Liver (tissue), 9 donors: ENCODE data around the gene BRD1. TPM values are rescaled to one million over a fixed set of nuclear protein-coding genes. Genes with fewer than 3 reads are reported as not detected.

ENCODE experiments used
- DNase-seq: peaks from one replicate; pipeline ENCODE4 v3.0.0-alpha.2; 2017; ENCODE audit warnings: low spot score
- H3K27ac ChIP-seq, 2 donors: one replicate each; pipeline ENCODE4 v1.7.0; 2013; ENCODE audit warnings: inconsistent platforms in 2 of 2, low read length in 2 of 2, control low read depth in 1 of 2, low read depth in 1 of 2, mild to moderate bottlenecking in 1 of 2
- H3K27me3 ChIP-seq, 4 donors: one replicate each; pipeline versions ENCODE4 v1.6.1 to v1.7.0; 2013; ENCODE audit warnings: low read length in 3 of 4, inconsistent platforms in 1 of 4, mild to moderate bottlenecking in 1 of 4, moderate library complexity in 1 of 4; ENCODE audit not compliant: control insufficient read depth in 4 of 4, insufficient read depth in 4 of 4
- H3K36me3 ChIP-seq, 4 donors: one replicate each; pipeline versions ENCODE4 v1.6.1 to v1.7.0; 2013; ENCODE audit warnings: low read length in 3 of 4, mild to moderate bottlenecking in 3 of 4, low read depth in 1 of 4, moderate library complexity in 1 of 4; ENCODE audit not compliant: control insufficient read depth in 4 of 4, insufficient read depth in 3 of 4
- H3K4me1 ChIP-seq, 4 donors: one replicate each; pipeline versions ENCODE4 v1.6.1 to v1.7.0; 2013; ENCODE audit warnings: low read length in 3 of 4, mild to moderate bottlenecking in 3 of 4, moderate library complexity in 1 of 4; ENCODE audit not compliant: control insufficient read depth in 4 of 4, insufficient read depth in 4 of 4
- H3K4me3 ChIP-seq, 3 donors: one replicate each; pipeline versions ENCODE4 v1.6.1 to v1.7.0; 2013; ENCODE audit warnings: low read length in 3 of 3, control low read depth in 1 of 3, low read depth in 1 of 3, mild to moderate bottlenecking in 1 of 3
- H3K9ac ChIP-seq, 2 donors: one replicate each; pipeline ENCODE4 v1.7.0; 2013; ENCODE audit warnings: low read length in 2 of 2, mild to moderate bottlenecking in 2 of 2, moderate library complexity in 2 of 2, control low read depth in 1 of 2, low read depth in 1 of 2
- H3K9me3 ChIP-seq, 4 donors: one replicate each; pipeline versions ENCODE4 v1.6.1 to v1.7.0; 2013; ENCODE audit warnings: low read length in 3 of 4; ENCODE audit not compliant: control insufficient read depth in 4 of 4
- ATF3 ChIP-seq: IDR thresholded peaks from 2 replicates; pipeline ENCODE4 v1.6.1; 2016; ENCODE audit warnings: antibody characterized with exemption
- CTCF ChIP-seq: fragments of 150-350 bp; IDR thresholded peaks from 2 replicates; pipeline ENCODE4 v1.5.1; 2017; ENCODE audit warnings: improper control_type of control experiment, low read depth, low read length; ENCODE audit not compliant: missing input control
- EGR1 ChIP-seq, 2 donors: IDR thresholded peaks; 2 replicates each; pipeline ENCODE4 v1.6.1; 2016 to 2018; ENCODE audit warnings: antibody characterized with exemption in 2 of 2, low read depth in 2 of 2
- FOXA1 ChIP-seq: IDR thresholded peaks from 2 replicates; pipeline ENCODE4 v1.6.1; 2016; ENCODE audit warnings: antibody characterized with exemption
- FOXA2 ChIP-seq: IDR thresholded peaks from 2 replicates; pipeline ENCODE4 v1.6.1; 2016; ENCODE audit warnings: antibody characterized with exemption
- GABPA ChIP-seq, 2 donors: IDR thresholded peaks in 1 of 2; conservative IDR thresholded peaks in 1 of 2; 2 replicates each; pipeline ENCODE4 v1.6.1; 2016; ENCODE audit warnings: antibody characterized with exemption in 2 of 2, mild to moderate bottlenecking in 1 of 2, moderate library complexity in 1 of 2
- HNF4A ChIP-seq, 2 donors: conservative IDR thresholded peaks; 2 replicates each; pipeline ENCODE4 v1.6.1; 2016; ENCODE audit warnings: antibody characterized with exemption in 2 of 2, mild to moderate bottlenecking in 2 of 2
- JUND ChIP-seq, 2 donors: IDR thresholded peaks; 2 replicates each; pipeline ENCODE4 v1.6.1; 2016; ENCODE audit warnings: antibody characterized with exemption in 2 of 2
- NR2F2 ChIP-seq: IDR thresholded peaks from 2 replicates; pipeline ENCODE4 v1.6.1; 2016; ENCODE audit warnings: antibody characterized with exemption
- RAD21 ChIP-seq, 2 donors: IDR thresholded peaks; 2 replicates each; pipeline ENCODE4 v1.6.1; 2016; ENCODE audit warnings: antibody characterized with exemption in 2 of 2, mild to moderate bottlenecking in 2 of 2
- REST ChIP-seq: IDR thresholded peaks from 2 replicates; pipeline ENCODE4 v1.6.1; 2016; ENCODE audit warnings: antibody characterized with exemption, mild to moderate bottlenecking
- RXRA ChIP-seq, 2 donors: IDR thresholded peaks; 2 replicates each; pipeline ENCODE4 v1.6.1; 2017 to 2018; ENCODE audit warnings: antibody characterized with exemption in 2 of 2, mild to moderate bottlenecking in 1 of 2
- SP1 ChIP-seq: IDR thresholded peaks from 2 replicates; pipeline ENCODE4 v1.6.1; 2018; ENCODE audit warnings: antibody characterized with exemption, mild to moderate bottlenecking
- TAF1 ChIP-seq: conservative IDR thresholded peaks from 2 replicates; pipeline ENCODE4 v1.6.1; 2016; ENCODE audit warnings: antibody characterized with exemption, mild to moderate bottlenecking
- YY1 ChIP-seq: IDR thresholded peaks from 2 replicates; pipeline ENCODE4 v1.6.1; 2016; ENCODE audit warnings: antibody characterized with exemption, mild to moderate bottlenecking
- ZBTB33 ChIP-seq: IDR thresholded peaks from 2 replicates; pipeline ENCODE4 v1.6.1; 2016; ENCODE audit warnings: antibody characterized with exemption
- WGBS: extraction: QIAGEN DNeasy Blood & Tissue Kit; methylation state at CpG from one replicate; pipeline ENCODE4 v1.1.7; 2013; 5-methylcytosine and 5-hydroxymethylcytosine counted together
- polyA plus RNA-seq, 2 donors: library from polyadenylated mRNA; stranded (reverse) in 1 of 2; unstranded in 1 of 2; fragments of 200-250 nt in 1 of 2; fragments of >200 nt in 1 of 2; fragmentation: Nextera tagmentation in 1 of 2; extraction: Ambion mirVana in 1 of 2; gene quantifications; one replicate each; pipeline versions ENCODE4 v1.2.1 to v1.2.3, GENCODE V29; 2013 to 2015
- total RNA-seq, 2 donors: library from RNA; depleted of rRNA; stranded (reverse); fragments of >200 nt; gene quantifications; one replicate each; pipeline ENCODE4 v1.2.3, GENCODE V29; 2014
- TF ChIP-seq, protein P1 (sequence below): IDR thresholded peaks from 2 replicates; pipeline ENCODE4 v1.6.1; 2016; ENCODE audit warnings: antibody characterized with exemption
- donor health status: healthy.
- donor health status: healthy.
- donor health status: healthy.
- donor health status: healthy.
- donor health status: healthy.

BRD1 gene
- total and polyA plus RNA-seq, 4 donors, result 3.3 to 20.7 (median 11.6) TPM

DNA sequence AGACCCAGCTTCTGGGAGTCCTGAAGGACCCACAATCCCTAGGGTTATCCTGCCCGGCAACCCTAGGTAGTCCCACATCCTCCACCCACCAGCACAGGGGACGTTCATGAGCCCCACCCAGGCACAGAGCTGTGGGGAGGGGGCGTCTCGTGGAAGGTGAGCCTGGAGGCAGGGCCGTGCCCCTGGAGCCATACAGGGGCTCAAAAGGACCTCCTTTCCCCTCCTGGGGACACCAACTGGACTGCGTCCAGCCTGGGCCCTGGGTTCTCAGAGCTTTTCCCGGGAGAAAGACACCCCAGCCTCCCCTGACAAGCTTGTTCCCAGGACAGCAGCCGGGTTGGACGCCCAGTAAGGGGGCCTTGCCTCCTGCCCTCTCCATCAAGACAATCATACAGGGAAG is 78.4 kb downstream of the BRD1 start:
- no peak for DNase-seq
- Histone ChIP-seq H3K9ac (no peak overlapping the region), H3K4me1 (no peaks in the 10 kb centered on the region), H3K9me3 (peaks cover 5 to 19% (median 5%) of the 10 kb centered on the region in 4 donors), H3K36me3 (no peaks in the 10 kb centered on the region), H3K27me3 (no peaks in the 10 kb centered on the region), H3K27ac (no peak overlapping the region), H3K4me3 (no peak overlapping the region)
- 80% methylated on average over 9 of the region's 9 CpGs for WGBS
- TF ChIP-seq REST (no peak), FOXA2 (no peak), ATF3 (no peak), JUND (IDR thresholded peaks at IDR 0.05) (no peak), TAF1 (no peak)

DNA sequence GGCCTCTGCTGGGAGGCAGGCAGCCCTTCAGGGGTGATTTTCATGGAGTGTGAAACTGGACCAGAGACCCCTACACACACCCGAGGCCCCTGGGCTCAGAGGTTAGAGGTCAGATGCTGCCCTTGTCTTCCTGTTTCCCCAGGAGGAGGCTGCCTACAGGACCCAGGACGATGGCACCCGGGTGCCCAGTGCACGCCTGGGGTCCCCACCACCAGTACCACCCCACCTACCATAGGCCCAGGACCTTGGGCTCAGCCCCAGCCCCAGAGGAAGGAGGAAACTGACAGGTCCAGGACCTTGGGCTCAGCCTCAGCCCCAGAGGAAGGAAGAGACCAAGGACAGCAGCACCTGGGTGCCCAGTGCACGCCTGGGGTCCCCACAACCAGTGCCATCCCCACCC is 79.2 kb downstream of the BRD1 start:
- TF ChIP-seq, protein P1, sequence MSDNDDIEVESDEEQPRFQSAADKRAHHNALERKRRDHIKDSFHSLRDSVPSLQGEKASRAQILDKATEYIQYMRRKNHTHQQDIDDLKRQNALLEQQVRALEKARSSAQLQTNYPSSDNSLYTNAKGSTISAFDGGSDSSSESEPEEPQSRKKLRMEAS, result no peak
- TF ChIP-seq CTCF, result no peak
- no peak for TF ChIP-seq REST
- no peak for TF ChIP-seq RXRA (IDR thresholded peaks at IDR 0.05)
- no peak for TF ChIP-seq HNF4A (conservative IDR thresholded peaks at IDR 0.05)
- no peak for TF ChIP-seq JUND (IDR thresholded peaks at IDR 0.05)
- no peak for TF ChIP-seq EGR1 (IDR thresholded peaks at IDR 0.05; ENCODE audit: low read depth in 2 of 2)
- TF ChIP-seq YY1, result no peak
- no peak for TF ChIP-seq GABPA (IDR thresholded peaks at IDR 0.05 in 1 of 2, conservative IDR thresholded peaks at IDR 0.05 in 1 of 2)
- no peak for TF ChIP-seq FOXA1
- no peak for TF ChIP-seq NR2F2
- no peak for TF ChIP-seq ZBTB33
- no peak for TF ChIP-seq ATF3
- TF ChIP-seq RAD21 (IDR thresholded peaks at IDR 0.05), result no peak
- no peak for TF ChIP-seq SP1
- TF ChIP-seq FOXA2, result no peak
- TF ChIP-seq TAF1, result no peak
- Histone ChIP-seq H3K9ac (no peak overlapping the region), H3K4me1 (no peaks in the 10 kb centered on the region), H3K9me3 (peaks cover 5 to 19% (median 5%) of the 10 kb centered on the region in 4 donors), H3K36me3 (no peaks in the 10 kb centered on the region), H3K27ac (no peak overlapping the region), H3K4me3 (no peak overlapping the region), H3K27me3 (no peaks in the 10 kb centered on the region)
- DNase-seq, result no peak
- 75% methylated on average over 5 of the region's 5 CpGs for WGBS
